GM21717 (cell line): ENCODE measurements around the gene CLCNKA.
"Not testable (repeated sequence)": the region's sequence is repeated elsewhere in the genome, so short reads cannot be mapped to it uniquely, and the experiment has no call there.

Experiments
- ATAC-seq: cut with Tn5 transposase; IDR thresholded peaks from one replicate; pipeline ENCODE4 v1.9.1; 2021; ENCODE audit warnings: mild to moderate bottlenecking, moderate library complexity; ENCODE audit not compliant: unreplicated experiment

The CLCNKA gene

GRCh38 chr1:15997076-15997585, 24.7 kb upstream of the CLCNKA start:
- no peak for ATAC-seq

- no peak for ATAC-seq
These were observed 24.1 kb upstream of the CLCNKA start for GRCh38 chr1:15997637-15998280.

- no peak for ATAC-seq
These were observed 22.9 kb upstream of the CLCNKA start for GRCh38 chr1:15998929-15999328.

- not testable (repeated sequence) for ATAC-seq
These were observed 20.6 kb upstream of the CLCNKA start for GRCh38 chr1:16001274-16001673.

DNA sequence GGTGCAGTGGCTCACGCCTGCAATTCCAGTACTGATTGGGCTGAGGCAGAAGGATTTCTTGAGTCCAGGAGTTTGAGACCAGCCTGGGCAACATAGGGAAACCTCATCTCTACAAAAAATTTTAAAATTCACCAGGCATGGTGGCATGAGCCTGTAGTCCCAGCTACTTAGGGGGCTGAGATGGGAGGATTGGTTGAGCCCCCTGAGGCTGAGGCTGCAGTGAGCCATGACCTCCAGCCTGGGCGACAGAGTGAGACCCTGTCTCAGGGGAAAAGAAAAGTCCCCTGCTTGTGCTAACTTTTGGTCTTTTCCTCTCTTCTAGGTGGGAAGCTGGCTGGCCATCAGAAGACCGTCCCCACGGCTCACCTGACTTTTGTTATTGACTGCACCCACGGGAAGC, 16.2 kb upstream of the CLCNKA start:
- ATAC-seq: no peak

GRCh38 chr1:16006010-16006409, 15.8 kb upstream of the CLCNKA start:
- ATAC-seq: no peak

DNA sequence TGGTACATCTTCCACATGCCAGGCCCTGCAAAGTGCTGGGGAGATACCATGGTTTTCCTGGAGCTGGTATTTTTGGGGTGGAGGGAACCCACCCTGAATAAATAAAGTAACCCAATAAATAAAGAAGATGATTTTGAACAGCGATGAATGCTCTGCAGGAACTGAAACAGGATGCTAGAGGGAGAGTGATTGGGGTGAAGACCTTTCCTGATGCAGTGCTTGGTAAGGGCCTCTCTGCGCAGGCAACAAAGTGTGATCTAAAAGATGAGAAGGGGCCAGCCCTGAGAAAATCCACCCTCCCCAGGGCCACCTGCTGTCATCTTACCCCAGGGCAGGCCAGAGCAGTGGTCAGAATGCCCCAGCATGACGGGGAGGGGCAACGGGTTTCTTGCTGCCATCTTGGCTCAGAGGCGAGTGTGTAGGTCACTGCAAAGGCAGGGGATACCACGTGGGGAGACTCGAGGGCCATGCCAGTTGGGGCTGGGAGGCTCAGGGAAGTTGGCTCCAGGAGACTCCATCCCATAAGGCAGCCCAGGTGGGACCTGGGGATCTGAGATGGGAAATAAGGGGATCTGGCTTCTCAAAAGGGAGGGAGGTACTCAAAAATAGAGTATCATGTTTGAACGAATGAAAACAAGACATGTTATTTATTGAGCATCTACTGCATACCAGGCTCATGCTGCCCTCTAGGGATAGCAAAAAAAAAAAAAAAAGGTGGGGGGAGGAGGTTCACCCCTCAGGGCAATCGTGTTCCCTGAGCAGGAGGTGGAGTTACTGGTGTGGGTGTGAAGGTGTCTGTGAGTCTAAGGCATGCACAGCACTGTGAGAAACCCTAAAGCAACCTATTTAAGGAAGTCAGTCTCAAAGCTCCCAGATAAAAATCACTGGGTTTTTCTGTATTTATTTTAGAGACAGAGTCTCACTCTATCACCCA, 15.0 kb upstream of the CLCNKA start:
- no peak for ATAC-seq

DNA sequence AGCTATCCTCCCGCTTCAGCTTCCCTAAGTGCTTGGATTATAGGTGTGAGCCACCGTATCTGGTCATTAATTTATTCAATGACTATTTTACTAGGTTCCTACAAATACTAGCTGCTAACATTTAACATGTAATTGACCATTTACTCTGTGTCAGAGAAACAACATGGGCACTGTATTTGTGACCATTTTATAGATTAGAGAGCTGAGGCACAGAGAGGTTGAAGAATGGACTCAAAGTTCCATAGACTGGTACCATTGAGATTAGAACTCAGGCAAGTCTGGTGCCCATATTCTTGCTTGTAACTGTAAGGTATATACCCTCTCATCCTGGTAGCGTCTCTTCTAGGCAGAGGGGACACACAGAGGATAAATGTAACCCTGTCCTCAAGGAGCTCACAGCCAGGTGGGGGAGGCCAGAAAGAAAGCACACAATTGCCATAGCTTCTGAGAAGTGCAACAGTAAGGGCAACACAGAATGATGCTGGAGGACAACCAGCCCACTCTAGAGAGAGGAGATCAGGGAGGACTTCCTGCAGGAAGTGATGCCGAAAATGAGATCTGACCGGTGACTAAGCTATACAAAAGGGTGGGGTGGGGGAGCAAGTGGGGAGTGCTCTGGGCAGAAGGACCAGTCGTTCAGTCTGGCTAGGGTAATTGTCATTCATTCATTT, 14.0 kb upstream of the CLCNKA start:
- ATAC-seq: no peak

DNA sequence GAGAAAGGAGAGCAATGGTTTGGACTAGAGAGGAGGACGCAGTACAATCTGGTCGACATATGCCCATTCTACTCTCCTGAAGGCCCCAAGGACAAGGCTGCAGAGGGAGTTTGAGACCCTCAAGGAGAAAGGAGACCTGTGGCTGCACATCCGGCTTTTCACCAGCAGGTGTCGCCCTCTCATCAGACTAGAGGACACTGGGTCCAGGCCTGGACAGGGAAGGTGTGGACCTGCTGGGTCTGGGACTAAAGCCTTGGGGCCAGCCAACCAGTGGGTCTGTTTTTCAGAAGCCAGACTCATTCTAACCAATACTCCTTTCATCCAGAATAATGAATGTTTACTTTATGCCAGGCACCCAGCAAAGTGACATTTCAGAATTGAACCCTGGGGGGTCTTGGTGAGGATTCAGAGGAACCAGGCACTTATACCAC, 12.8 kb upstream of the CLCNKA start:
- no peak for ATAC-seq

GRCh38 chr1:16009678-16010077, 12.2 kb upstream of the CLCNKA start:
- ATAC-seq: no peak

- ATAC-seq: no peak
These were observed 11.0 kb upstream of the CLCNKA start for GRCh38 chr1:16010837-16011236.

- no peak for ATAC-seq
These were observed 9.8 kb upstream of the CLCNKA start for GRCh38 chr1:16011936-16012589.

DNA sequence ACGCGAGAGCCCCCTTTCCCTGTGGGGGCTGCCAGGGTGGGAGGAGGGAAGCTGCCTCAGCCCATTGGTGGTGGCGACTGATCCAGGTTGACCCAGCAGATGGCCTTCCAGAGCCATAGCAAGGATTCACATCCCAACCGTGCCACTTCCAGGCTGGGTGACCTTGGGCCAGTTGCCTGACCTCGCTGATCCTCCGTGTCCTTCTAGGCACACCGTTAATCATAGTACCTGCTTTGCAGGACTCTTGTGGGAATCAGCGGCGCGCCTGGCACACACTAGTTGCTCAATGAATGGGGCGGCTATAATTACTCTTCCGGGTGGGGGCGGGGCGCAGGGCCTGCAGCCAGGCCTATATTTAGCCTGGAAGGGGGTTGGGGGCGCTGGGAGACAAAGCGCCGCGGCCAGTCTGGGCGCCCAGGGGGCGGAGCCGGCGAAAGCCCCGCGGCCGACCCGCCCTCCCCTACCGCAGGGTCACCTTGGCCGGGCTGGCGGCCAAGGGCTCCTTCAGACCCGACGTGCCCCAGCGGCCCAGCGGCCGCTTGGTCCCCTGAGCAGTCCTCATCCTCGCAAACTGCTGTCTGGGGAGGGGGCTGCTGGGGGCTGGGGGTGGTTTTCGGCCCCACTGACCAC, 9.1 kb upstream of the CLCNKA start:
- no peak for ATAC-seq

GRCh38 chr1:16013220-16013907, 8.5 kb upstream of the CLCNKA start:
- ATAC-seq: no peak

- ATAC-seq: no peak
These were observed 8.0 kb upstream of the CLCNKA start for GRCh38 chr1:16013908-16014258.

GRCh38 chr1:16014509-16015482, 7.0 kb upstream of the CLCNKA start:
- ATAC-seq: no peak

DNA sequence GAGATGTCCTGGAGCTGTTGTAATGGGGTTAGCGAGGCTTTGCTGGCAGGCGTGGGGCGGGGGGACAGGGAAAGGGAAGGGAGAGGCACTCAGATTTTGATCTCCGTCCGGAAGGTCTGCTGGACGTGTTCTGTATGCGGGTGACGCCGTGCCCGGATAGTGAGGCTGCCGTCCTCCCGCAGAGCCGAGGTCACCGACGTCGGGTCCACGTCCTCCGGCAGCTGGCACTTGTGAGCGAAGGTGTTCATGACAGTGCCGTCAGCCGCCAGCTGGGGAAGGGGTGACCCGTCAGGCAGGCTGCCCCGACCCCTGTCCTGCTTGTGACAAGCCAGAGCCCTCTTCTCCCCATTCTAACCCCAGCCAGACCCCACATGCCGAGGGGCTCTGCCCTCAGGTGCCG, 6.3 kb upstream of the CLCNKA start:
- no peak for ATAC-seq

GRCh38 chr1:16015960-16016901, 5.6 kb upstream of the CLCNKA start:
- ATAC-seq: no peak
